Measurements from ENCODE around the gene PRR30.

Gene PRR30

DNA sequence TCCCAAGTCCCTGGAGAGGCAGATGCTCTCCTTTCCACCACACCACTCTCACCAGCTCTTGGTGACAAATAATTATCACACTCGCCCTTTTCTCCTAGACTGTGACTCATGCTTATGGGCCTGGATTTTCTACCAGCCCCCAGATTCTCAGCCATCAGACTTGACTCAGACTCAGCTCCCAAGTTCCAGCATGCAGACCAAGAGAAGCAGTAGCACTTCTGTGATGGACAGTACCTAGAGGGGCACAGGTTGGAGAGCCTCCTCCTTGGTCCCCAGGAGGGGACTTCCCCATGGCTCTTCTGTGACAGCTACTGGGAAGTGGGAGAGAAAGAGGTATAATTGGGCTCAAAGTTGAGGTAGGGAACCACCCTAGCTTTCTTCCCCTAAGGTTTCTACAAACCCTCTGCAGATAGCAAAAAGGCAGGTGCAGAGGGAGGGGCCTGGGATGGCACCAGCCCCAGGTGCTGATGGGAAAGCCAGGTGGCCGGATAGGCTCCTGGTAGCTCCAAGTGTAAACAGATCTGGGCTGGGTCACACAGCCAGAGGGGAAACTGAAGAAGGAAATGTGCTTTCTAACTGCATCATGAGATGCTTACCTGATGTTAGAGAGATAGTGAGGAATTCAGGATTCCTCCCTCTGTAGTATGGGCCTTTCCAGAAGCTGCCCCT lies 13.7 kb upstream of the PRR30 start:
- DNase-seq: no peak

DNA sequence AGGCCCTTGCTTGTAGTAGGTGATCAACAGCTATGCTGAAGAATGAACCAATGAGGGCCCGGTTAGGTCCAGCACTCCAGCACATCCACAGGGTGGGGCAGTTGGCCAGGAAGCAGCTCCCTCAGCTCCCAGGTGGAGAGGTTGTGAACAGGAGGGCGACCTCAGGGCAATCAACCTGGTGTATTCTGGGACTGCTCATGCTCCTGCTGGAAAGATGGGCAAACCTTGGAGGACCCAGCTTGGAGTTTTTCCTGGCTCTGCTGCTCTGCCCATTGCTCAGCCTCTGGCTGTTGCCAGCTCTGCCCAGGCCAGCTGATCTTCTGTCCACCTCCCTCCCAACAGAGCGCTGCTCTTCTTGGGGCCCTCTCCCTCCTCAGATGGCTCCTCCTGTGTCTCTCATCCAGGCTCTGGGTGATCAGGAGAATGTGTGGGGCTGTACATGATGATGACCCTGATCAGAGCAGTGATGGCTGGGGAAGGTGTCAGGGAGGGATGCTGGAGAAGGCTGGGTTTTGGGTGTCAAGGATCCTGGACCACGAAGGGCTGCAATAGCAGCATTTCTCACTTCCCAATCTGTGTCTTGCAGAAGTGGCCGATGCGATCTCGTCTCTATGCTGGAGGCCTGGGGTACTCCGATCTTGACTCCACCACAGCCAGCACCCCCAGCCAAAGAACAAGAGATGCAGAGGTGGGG lies 13.0 kb upstream of the PRR30 start:
- DNase-seq: no peak

DNA sequence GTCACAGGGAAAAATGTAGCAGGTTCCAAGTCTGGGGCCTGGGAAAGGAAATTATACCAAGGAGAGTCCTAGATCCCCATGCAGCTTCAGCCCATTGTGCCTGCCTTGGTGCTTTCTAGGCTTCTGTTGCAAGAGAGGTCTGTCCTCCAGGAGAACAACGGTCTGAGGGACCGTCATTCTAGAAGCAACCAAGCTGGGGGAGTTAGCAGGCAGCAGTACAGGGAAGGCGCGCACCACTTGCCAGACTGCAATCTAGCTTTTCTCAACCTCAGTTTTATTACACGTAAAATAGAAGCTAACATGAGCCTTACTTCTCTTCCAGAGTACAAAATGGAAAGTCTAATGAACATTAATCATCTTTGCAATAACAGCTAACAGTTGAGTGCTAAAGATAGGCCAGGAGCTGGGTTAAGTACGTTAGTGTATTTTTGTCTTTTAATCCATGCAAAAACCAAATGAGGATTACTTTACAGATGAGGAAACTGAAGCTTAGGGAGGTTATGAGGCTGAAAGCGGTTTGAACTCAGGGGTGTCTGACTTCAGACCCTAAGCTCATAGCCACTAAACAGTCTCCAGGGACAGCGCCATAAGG lies 11.5 kb upstream of the PRR30 start:
- DNase-seq: no peak

DNA sequence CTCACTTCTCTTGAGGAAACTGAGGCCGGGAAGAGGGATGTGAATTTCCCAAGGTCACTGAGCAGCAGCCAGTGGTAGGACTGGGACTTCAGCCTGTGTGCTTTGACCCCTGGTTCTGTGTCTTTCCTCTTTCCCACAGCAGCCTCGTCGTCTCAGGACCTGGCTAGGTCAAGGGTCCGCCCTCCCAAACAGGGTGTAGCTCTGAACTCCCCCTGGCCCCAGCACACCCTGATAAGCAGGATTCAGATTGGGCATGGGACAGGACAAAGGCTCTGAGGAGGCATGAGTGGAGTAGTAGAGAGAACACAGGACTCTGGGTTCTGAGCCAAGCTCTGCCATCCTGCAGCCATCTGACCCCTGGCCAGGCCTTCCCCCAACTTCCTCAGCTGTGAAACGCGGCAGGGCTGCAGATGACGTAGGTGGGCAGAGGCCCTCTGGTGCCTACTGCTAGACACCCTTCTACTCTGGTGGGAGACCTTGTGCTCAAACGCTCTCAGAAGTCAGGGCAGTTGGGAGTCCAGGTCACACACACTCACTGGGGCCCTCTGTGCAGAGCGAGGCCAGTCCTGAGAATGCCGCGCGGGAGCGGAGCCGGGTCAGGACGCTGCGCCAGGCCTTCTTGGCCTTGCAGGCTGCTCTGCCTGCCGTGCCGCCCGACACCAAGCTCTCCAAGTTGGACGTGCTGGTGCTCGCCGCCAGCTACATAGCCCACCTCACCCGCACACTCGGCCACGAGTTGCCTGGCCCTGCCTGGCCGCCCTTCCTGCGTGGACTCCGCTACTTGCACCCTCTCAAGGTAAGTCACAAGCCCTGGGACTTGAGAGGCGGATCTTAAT lies 10.6 kb upstream of the PRR30 start:
- DNase-seq: no peak

DNA sequence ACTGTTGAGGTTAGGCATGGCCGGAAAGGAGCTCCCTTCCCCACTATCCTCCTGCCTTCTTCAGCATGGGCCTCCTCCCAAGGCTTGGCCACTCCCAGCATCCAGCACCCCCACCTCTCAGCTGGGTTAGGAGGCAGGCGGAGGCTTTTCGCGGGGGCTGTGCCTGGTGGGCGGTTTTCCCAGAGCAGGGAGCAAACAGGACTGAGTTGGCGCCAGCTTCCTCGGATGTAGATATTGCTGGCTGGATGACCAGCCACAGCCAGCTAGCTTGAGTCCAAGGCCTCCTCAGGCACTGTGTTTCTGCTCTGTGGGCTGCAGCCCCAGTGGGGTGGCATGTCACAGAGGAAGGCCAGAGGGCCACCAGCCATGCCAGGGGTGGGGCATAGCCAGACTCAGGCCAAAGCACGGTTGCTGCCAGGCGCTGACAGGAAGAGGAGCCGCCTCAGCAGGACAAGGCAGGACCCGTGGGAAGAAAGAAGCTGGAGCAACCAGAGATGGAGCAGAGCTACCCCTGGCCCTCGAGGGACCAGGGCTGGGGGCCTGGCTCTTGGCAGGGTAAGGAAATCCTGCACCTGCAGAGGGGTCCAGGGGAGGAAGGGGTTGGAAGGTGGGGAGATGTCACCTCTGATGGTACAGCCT lies 9.7 kb upstream of the PRR30 start, which contains the start of gene TCF23:
Gene TCF23 (plus strand): TSS at position 204 of the 639 bp plus-strand sequence. CDS start 130 bp downstream, at position 334.
- DNase-seq: no peak

DNA sequence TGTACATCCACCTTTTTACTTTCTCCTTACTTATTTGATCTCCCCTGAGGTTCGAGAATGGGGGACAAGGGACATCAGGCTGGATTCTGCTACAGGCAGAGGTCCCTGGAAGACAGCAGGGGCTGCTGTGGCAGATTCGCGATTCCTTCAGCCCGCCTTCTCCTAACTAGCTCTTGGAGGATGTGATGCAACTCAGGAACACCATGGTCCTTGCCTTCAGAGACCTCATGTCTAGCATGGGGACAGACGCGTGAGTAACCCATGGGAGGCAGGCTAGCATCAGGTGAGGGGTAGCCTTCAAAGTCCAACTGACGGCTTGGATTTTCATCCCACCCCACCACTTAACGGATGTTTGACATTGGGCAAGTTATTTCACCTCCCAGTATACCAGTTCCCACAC lies 8.7 kb upstream of the PRR30 start:
- no peak for DNase-seq

DNA sequence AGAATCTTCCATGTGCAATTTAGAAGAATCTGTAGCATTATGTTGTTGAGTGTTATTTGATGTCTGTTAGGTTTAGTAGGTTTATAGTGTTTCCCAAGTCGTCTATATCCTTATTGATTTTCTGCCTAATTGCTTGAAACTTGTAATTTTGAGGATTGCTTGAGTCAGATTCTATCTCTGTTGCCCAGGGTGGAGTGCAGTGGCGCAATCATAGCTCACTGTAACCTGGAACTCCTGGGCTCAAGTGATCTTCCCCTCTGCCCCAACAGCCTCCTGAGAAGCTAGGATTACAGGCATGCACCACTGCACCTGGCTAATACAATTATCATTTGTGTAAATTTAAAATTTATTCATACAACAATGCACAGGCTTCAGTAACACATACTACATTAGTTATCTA lies 6.5 kb upstream of the PRR30 start:
- DNase-seq: no peak

DNA sequence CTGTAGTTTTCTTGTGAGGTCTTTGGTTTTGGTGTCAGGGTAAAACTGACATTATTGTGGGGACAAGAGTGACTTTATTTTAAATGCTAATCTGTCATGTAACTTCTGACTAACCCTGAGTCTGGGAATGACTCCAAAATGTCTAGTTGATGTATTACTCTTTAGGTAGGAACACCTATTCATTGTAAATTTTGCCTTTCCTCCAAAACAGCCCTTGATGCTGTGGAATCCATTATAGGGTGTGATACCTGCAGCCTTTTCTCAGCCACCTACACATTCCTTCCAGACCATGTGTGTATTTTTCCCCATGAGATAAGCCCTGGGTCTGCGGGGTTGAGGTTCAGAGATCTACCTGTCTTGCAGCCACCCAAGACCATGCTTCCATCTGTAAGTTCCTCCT lies 4.1 kb upstream of the PRR30 start:
- DNase-seq: no peak

DNA sequence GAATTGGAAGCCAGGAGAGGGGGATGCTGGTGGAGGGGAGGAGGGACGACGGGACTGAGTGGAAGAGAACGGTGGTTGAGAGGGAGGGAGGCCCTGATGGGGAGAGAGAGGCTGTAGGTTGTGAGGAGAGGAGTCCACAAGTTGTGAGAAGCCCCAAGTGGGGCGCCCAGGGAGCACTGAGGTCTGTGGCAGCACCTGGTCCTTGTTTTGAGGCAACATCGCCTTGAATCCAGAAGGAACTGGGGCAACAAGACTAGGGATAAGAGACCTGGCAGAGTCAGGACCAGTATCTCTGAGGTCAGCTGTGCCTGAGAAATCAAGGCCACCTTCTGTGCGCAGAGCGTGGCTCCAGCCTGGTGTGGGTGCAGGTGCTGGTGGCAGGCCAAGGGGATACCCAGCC lies 1.1 kb downstream of the PRR30 start:
- DNase-seq: no peak

DNA sequence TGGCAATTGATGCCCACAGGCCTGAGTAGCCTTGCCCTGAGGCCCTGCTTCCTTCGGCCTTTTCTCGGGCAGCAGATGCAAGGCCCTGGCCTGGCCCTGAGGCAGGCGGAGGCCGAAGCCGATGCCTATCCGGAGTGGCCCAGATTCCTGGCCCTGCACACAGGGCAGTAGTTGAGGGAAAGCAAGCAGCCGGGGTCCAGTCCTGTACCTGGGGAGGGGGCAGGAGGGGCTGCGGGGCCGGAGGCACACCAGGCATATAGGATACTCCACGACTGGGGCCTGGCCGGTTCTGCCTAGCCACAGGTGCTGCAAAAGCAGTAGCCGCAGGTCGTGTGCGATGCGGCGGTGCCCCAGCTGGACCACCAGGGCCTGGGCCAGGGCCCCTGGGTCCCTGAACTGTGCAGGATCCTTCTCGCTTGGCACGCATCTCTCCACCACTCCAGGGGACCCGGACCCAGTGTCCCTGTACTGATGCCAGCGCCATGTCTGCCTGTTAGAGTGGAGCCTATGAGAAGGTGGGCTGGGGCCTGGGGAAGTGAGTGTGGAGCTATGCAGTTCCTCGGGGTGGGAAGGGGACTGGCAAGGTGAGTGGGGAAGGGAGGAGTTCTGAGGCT lies 1.8 kb downstream of the PRR30 start:
- no peak for DNase-seq

DNA sequence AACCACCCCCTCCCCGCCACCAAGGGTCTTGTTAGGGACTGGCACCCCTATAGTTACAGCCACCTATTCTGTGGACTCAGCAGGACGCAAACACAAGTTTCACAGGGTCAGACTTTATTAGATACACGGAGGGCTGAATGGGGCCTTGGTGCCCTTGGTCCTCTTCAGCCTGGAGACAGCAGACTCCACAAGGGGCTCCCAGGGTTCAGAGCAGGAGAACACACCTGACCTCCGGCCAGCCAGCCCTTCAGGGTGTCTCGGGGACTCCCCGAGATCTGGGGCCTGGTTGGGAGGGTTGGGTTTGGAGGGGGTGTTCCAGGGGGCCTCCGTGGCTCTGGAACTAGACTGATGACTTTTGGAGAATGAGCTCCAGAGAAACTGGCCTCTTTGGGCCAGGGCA lies 2.5 kb downstream of the PRR30 start:
- no peak for DNase-seq

DNA sequence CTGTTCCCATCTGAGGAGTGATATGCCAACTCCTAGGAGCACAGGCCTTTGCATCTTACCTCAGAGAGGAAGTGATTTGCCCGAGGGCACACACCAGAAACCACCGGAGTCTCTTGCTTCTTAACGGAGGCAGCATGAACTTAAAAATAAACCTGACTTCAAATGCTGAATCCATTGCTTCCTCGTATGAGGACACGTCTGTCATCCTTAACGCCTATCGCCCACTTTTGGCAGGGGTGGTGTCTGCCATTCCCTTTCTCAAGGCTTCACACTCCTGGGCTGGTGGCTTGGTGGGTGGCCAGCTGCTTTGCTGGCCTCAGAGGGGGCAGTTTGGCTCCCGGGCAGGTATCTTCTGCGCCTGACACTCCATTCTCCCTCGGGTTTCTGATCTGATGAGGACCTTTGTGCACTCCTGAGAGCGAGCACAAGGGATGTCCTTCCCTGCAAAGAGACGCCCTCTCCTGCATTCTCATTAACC lies 3.7 kb downstream of the PRR30 start:
- no peak for DNase-seq

DNA sequence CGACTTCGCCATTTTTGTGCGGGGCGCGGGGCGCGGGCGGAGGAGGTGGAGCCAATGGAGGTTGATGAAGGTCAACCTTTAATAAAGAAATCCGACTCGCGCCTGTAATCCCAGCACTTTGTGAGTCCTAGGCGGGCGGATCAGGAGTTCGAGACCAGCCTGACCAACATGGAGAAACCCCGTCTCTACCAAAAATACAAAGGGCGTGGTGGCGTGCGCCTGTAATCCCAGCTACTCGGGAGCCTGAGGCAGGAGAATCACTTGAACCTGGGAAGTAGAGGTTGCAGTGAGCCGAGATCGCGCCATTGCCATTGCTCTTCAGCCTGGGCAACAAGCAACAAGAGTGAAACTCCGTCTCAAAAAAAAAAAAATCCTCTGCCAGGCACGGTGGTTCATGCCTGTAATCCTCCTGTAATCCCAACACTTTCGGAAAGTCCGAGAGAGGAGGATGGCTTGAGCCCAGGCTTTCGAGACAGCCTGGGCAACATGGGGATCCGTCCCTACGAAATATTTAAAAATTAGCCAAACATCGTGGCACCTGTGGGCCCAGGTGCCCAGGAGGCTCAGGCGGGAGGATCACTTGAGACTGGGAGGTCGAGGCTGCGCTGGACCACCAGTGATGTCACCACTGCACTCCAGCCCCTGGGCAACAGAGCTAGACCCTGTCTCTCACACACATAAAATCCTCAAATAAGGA lies 4.3 kb downstream of the PRR30 start:
- no peak for DNase-seq

DNA sequence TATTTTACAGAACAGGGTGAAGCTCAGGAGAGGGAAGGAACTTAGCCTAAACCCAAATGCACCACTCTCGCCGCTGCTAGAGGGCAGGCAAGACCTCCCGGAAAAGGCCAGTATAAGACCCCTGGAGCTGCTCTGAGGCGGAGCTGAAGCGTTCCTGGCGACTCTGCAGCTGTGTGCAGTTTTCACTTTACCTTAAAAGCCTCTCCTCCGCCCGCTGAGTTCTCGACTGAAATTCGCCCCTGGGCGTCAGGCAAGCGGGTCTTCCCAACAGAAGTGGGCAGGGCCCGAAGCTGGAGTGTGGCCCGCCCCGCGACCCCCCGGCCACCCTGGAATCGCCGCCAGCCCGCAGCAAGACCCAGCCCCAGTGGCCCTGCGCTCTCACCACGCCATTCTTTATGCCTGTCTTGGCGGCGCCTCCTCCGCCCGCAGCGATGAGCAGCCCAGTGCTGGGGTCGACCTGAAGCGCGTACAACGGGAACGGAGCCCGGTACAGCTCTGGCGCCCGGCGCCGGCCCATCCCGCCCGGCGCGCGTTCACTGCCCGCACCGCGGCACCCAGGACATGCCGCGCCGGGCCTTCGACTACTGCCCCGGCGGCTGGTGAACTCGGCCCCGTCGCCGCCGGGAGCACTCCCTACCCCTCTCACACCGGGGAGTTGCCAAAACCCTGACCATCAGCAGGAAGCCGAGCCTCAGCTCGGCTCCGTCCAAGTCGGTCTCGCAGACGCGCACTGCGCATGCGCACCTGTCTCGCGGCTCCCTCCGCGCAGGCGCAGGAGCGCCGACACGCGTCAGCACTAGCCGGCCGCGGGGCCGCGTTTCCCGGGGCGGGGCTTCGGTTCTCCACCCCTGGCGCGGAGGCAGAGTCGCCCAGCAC lies 5.1 kb downstream of the PRR30 start, which contains the start of gene PREB:
Gene PREB (minus strand): TSS at position 732 of the 876 bp plus-strand sequence. CDS start 215 bp downstream, at position 517.
- peak; percentile 100 for DNase-seq

DNA sequence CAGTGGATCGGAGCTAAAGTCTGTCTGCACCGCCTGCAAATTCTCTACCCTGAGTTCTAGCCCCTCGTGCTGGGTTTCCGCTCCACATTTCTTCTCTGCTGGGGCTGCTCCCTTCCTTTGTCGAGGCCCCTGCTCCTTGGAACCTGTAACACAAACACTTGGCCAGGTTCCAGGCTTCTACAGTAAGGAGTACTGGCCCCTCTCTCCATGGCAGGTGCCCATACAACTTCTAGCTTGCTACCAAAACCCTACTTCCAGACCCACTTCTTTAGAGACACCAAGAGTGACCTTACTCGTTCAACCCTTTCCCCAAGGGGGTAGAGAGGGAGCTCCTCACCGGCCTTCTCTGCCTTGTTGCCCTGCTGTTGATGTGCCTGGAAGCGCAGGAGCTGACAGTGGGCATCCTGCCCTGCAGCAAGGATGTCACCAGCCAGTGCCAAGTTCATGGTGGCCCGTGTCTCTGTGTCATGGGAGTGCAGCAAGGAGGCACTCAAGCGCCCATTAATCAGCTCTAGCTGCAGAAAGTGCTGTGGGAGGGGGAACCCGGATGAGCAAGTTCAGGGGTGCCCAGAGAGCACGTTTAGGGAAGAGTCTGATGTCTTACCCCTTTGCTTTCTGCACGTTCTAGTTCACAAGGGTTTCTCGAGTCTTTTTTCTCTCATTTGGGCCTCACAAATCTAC lies 5.9 kb downstream of the PRR30 start:
- DNase-seq: no peak

DNA sequence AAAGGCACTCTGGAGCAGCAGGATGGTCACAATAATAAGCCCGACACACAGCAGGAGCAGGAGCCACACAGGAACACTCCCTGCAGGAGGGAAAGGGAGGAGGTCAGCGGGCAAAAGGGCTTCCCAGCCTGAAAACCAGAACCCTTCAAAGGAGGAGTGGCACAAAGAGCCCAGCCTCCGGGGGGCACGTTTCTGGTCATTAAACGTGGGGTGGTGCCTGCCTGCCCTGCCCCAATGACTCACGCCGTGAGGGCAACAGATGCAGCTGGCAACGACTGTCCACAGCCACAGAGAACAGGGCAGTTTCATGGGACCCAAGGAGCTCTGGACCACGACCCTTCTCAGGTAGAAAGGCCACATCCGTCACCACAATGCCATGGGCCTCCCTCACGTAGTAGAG lies 7.8 kb downstream of the PRR30 start:
- no peak for DNase-seq

DNA sequence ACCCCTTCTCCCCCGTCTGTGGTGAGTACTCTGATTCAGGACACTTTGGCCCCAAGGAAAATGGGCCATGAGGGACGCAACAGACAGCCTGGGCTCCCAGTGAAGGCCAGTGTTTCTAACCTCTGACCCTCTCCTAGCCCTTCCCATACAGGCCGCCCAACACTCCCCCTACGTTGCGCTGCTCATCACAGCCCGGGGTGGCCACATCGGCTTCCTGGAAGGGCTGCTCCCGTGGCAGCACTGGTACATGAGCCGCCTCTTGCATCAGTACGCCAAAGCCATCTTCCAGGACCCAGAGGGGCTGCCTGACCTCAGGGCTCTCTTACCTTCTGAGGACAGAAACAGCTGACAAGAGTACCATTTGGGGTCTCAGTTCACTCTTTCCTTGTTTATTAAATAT lies 8.8 kb downstream of the PRR30 start:
- no peak for DNase-seq

DNA sequence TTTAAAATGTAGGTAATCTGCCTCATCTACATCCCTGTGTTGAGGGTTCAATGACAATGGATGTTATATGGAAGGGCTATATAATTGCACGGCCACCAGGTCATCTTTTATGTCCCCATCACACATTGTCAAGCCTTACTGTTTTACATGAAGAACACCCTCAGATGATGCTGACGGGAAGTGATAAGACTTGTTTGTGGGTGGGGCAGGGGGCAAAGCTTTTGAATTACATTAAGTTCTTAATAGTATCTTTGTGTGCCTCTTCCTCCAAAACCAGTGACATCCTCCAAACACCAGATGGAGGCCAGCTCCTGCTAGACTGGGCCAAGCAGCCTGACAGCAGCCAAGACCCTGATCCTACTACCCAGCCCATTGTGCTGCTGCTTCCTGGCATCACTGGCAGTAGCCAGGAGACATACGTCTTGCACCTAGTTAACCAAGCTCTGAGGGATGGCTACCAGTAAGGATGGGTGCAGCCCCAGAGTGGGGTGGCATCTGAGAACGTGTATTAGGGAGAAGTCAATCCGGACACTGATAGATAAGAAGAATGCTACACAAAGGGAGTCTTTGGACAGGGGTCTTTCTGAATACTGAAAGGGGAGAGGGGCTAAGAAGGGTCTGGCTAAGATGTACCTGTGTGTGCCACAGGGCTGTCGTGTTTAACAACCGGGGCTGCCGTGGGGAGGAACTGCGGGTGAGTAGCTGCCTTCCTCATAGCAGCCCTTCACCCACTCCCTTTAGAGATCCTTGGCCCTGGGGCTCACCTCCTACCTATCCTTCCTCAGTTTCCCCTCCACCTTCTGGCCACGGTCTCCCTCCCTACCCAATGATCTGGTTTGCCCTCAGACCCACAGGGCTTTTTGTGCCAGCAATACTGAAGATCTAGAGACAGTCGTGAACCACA lies 10.3 kb downstream of the PRR30 start:
- DNase-seq: no peak

Measured in activated CD8-positive, alpha-beta memory T cell treated with anti-CD3 and anti-CD28 coated beads for 24 hours (primary cell).